KBM-7 (cell line): ENCODE results near the gene PCDHB5.
"Not testable (repeated sequence)": the region's sequence is repeated elsewhere in the genome, so short reads cannot be mapped to it uniquely, and the experiment has no call there.

Experiments used
- DNase-seq: peaks from one replicate; pipeline ENCODE4 v3.0.0-alpha.2; 2015
- in situ Hi-C: fragments of 300-500 bp; cut with MboI; formaldehyde crosslinking; loops from 2 replicates; pipeline ENCODE4 v1.14.3; 2020; ENCODE audit warnings: low sequenced_read_pairs, low pct_unique_long_range_greater_than_20kb, mixed read lengths

PCDHB5 gene

DNA sequence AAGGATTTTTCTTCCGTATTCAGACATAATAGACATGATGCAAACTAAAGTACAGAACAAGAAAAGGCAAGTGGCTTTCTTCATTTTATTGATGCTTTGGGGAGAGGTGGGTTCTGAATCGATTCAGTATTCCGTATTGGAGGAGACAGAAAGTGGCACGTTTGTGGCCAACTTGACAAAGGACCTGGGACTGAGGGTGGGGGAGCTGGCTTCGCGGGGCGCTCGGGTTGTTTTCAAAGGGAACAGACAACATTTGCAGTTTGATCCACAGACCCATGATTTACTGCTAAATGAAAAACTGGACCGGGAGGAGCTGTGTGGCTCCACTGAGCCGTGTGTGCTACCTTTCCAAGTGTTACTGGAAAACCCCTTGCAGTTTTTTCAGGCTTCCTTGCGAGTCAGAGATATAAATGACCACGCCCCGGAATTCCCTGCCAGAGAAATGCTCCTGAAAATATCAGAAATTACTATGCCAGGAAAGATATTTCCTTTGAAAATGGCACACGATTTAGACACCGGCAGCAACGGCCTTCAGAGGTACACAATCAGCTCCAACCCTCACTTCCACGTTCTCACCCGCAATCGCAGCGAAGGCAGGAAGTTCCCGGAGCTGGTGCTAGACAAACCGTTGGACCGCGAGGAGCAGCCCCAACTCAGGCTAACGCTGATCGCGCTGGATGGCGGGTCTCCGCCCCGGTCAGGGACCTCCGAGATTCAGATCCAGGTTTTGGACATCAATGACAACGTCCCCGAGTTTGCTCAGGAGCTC is 15.4 kb downstream of the PCDHB5 start:
- in situ Hi-C loops, result no loop called here
- DNase-seq, result no peak

DNA sequence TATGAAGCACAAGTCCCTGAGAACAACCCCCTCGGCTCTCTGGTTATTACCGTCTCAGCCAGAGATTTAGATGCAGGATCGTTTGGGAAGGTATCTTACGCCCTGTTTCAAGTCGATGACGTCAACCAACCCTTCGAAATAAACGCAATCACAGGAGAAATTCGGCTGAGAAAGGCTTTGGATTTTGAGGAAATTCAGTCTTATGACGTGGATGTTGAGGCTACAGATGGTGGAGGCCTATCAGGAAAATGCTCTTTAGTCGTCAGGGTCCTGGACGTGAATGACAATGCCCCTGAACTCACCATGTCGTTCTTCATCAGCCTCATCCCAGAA is 16.0 kb downstream of the PCDHB5 start:
- in situ Hi-C loops, result no loop called here

DNA sequence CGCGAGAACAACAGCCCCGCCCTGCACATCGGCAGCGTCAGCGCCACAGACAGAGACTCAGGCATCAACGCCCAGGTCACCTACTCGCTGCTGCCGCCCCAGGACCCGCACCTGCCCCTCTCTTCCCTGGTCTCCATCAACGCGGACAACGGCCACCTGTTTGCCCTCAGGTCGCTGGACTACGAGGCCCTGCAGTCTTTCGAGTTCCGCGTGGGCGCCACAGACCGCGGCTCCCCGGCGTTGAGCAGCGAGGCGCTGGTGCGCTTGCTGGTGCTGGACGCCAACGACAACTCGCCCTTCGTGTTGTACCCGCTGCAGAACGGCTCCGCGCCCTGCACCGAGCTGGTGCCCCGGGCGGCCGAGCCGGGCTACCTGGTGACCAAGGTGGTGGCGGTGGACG is 16.6 kb downstream of the PCDHB5 start:
- DNase-seq, in situ Hi-C loops: not testable (repeated sequence)

More for the DNA sequence above, 16.0 kb downstream of the PCDHB5 start:
- DNase-seq, result no peak

DNA sequence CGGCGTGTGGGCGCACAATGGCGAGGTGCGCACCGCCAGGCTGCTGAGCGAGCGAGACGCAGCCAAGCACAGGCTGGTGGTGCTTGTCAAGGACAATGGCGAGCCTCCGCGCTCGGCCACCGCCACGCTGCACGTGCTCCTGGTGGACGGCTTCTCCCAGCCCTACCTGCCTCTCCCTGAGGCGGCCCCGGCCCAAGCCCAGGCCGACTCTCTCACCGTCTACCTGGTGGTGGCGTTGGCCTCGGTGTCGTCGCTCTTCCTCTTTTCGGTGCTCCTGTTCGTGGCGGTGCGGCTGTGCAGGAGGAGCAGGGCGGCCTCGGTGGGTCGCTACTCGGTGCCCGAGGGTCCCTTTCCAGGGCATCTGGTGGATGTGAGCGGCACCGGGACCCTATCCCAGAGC is 17.1 kb downstream of the PCDHB5 start:
- DNase-seq, in situ Hi-C loops: not testable (repeated sequence)

DNA sequence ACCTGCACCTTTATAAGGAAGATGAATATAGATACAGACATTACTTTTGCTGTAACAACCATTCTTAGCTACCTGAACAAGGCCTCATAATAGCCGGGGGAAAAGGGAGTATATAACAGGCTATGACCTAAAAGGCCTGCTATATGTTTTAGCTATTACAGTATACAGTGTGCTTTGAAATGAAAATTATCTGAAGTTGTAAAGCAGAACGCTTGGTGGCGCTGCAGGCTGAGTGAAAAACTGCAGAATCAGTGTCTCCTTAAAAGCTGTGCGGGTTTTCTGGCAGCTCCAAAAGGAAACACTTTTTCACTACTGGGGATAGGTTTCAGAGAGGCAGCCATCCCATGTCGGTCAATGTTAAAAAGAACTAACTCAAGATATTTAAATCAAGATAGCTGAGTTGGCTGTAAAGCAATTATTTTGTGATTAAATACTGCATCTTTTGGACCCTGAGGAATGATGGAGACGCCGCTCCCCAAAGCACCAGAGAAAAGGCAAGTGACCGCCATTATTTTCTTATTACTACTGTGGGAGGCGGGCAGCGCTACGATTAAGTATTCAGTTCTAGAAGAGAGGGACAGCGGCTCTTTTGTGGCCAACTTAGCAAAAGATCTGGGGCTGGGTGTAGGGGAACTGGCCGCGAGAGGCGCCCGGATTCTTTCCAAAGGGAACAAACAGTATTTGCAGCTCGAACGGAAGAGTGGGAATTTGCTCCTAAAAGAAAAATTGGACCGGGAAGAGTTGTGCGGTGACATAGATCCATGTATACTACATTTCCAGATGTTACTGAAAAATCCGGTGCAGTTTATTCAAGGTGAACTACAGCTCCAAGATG is 20.8 kb downstream of the PCDHB5 start:
- in situ Hi-C loops, result no loop called here
- DNase-seq, result no peak

DNA sequence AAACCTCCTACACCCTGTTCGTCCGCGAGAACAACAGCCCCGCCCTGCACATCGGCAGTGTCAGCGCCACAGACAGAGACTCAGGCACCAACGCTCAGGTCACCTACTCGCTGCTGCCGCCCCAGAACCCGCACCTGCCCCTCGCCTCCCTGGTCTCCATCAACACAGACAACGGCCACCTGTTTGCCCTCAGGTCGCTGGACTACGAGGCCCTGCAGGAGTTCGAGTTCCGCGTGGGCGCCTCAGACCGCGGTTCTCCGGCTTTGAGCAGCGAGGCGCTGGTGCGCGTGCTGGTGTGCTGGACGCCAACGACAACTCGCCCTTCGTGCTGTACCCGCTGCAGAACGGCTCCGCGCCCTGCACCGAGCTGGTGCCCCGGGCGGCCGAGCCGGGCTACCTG is 22.4 kb downstream of the PCDHB5 start:
- in situ Hi-C loops, DNase-seq: not testable (repeated sequence)

DNA sequence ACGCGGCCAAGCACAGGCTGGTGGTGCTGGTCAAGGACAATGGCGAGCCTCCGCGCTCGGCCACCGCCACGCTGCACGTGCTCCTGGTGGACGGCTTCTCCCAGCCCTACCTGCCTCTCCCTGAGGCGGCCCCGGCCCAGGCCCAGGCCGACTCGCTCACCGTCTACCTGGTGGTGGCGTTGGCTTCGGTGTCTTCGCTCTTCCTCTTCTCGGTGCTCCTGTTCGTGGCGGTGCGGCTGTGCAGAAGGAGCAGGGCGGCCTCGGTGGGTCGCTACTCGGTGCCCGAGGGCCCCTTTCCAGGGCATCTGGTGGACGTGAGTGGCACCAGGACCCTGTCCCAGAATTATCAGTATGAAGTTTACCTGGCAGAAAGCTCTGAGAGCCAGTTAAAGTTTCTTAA is 22.9 kb downstream of the PCDHB5 start:
- DNase-seq, in situ Hi-C loops: not testable (repeated sequence)

DNA sequence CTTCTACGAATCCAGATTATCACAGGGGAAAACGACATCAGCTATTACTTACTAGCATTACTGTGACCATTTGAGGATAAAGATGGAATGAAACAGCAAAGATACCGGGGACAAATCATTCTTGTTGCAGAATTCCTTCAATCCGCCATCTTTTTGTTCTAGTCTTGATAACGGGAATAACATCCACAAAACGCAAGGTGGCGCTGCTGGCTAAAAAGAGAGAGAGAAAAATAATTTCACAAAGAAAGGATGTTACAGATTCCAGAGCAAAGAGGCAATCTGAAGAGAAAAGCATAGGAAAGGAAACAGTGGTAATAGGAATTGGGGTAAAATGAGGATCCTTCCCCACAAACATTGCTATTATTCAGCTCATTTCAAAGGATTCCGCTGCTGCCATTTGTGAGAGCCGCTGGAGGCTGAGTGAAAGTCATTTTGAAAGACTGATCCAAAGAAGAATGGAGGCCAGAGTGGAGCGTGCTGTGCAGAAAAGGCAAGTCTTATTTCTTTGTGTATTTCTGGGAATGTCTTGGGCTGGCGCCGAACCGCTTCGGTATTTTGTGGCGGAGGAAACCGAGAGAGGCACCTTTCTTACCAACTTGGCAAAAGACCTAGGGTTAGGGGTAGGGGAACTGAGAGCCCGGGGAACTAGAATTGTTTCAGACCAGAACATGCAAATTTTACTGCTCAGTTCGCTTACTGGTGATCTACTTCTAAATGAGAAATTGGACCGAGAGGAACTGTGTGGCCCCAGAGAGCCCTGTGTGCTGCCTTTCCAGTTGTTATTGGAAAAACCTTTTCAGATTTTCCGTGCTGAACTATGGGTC is 37.6 kb downstream of the PCDHB5 start, which contains the start of gene PCDHB7:
TSS of gene PCDHB7 (plus strand) at position 264 of the 824 bp plus-strand sequence. CDS start at position 456, 192 bp downstream.
- in situ Hi-C loops, result no loop called here

DNA sequence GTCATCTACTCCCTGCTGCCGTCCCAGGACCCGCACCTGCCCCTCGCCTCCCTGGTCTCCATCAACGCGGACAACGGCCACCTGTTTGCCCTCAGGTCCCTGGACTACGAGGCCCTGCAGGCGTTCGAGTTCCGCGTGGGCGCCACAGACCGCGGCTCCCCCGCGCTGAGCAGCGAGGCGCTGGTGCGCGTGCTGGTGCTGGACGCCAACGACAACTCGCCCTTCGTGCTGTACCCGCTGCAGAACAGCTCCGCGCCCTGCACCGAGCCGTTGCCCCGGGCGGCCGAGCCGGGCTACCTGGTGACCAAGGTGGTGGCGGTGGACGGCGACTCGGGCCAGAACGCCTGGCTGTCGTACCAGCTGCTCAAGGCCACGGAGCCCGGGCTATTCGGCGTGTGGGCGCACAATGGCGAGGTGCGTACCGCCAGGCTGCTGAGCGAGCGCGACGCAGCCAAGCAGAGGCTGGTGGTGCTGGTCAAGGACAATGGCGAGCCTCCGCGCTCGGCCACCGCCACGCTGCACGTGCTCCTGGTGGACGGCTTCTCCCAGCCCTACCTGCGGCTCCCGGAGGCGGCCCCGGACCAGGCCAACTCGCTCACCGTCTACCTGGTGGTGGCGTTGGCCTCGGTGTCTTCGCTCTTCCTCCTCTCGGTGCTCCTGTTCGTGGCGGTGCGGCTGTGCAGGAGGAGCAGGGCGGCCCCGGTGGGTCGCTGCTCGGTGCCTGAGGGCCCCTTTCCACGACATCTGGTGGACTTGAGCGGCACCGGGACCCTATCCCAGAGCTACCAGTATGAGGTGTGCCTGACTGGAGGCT is 39.5 kb downstream of the PCDHB5 start:
- in situ Hi-C loops, DNase-seq: not testable (repeated sequence)

More for the DNA sequence above, 37.6 kb downstream of the PCDHB5 start, which contains the start of gene PCDHB7:
- peak; percentile 26 for DNase-seq

DNA sequence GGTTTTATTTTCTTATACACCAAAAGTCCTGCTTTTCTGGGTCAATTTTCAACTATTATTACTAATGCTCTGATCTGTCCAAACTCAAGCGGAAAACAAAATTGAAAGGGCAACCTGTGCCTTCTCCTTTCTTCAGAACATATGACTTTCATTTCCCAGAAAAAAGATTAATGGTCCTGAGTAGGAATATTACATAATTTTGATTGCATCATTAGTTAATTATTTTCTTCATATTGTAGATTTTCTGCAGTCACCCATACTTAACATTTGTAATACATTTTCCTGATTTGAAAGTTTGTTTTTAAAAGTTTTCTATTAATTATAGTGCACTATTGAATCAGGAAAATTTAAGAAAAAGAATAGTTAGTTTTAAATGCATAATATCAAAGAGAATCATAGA is 40.9 kb downstream of the PCDHB5 start:
- no peak for DNase-seq
- in situ Hi-C loops, result no loop called here

DNA sequence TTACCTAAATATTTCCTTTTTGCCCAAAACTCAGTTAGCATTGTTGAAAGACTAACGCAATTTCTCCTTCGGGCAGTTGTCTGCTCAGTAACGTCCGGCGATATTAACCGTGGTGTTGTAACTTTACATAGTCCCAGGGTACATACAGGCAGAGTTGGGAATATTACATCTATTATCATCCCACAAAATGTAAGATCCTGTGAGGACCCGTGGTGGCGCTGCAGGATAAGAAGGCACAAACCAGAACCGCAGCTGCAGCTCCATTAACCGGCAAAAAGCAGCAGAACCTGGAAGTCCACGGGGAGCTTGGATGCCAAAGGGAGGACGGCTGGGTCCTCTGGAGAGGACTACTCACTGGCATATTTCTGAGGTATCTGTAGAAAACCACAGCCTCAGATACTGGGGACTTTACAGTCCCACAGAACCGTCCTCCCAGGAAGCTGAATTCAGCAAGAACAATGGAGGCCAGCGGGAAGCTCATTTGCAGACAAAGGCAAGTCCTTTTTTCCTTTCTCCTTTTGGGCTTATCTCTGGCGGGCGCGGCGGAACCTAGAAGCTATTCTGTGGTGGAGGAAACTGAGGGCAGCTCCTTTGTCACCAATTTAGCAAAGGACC is 42.7 kb downstream of the PCDHB5 start, which contains the start of gene PCDHB8:
TSS of gene PCDHB8 (plus strand) at position 214 of the 615 bp plus-strand sequence. CDS start at position 459, 245 bp downstream.
- in situ Hi-C loops, result not testable (repeated sequence)
- peak; percentile 74 for DNase-seq

DNA sequence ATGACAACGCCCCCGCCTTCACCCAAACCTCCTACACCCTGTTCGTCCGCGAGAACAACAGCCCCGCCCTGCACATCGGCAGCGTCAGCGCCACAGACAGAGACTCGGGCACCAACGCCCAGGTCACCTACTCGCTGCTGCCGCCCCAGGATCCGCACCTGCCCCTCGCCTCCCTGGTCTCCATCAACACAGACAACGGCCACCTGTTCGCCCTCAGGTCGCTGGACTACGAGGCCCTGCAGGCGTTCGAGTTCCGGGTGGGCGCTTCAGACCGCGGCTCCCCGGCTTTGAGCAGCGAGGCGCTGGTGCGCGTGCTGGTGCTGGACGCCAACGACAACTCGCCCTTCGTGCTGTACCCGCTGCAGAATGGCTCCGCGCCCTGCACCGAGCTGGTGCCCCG is 44.4 kb downstream of the PCDHB5 start:
- DNase-seq, in situ Hi-C loops: not testable (repeated sequence)

DNA sequence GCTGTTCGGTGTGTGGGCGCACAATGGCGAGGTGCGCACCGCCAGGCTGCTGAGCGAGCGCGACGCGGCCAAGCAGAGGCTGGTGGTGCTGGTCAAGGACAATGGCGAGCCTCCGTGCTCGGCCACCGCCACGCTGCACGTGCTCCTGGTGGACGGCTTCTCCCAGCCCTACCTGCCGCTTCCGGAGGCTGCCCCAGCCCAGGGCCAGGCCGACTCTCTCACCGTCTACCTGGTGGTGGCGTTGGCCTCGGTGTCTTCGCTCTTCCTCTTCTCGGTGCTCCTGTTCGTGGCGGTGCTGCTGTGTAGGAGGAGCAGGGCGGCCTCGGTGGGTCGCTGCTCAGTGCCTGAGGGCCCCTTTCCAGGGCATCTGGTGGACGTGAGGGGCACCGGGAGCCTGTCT is 44.9 kb downstream of the PCDHB5 start:
- in situ Hi-C loops, DNase-seq: not testable (repeated sequence)

DNA sequence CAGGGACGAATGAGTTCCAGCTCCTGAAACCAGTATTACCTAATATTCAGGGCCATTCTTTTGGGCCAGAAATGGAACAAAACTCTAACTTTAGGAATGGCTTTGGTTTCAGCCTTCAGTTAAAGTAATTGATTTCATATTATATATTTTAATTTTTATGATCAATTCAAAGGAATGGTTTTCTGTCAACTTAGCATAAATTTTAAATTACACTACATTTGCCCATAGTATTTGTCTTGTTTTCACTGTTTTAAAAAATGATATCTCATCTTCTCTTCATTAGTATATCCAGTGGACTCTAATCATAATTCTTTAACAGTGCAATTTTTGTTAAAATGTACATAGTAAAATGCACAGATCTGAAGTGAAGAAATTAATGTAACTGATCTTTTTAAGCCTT is 45.3 kb downstream of the PCDHB5 start:
- in situ Hi-C loops, result no loop called here
- no peak for DNase-seq

DNA sequence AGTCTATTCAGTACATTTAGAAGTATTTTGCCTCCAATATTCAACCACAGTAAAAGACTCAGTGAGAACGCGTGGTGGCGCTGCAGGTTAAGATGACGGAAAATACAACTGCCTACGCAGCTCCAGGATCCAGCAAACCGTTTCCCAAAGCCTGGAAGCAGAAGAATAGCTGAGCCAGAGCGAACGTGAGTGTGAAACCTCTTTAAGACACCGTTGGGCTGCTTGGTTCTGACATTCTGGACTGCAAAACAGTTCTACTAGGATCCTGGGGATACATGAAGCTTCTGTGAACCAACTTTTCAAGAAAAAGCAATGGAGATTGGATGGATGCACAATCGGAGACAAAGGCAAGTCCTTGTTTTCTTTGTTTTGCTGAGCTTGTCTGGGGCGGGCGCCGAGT is 47.2 kb downstream of the PCDHB5 start, which contains the start of gene PCDHB16:
TSS of gene PCDHB16 (plus strand) at position 140 of the 400 bp plus-strand sequence. CDS start at position 313, 173 bp downstream.
- no peak for DNase-seq
- in situ Hi-C loops, result no loop called here

DNA sequence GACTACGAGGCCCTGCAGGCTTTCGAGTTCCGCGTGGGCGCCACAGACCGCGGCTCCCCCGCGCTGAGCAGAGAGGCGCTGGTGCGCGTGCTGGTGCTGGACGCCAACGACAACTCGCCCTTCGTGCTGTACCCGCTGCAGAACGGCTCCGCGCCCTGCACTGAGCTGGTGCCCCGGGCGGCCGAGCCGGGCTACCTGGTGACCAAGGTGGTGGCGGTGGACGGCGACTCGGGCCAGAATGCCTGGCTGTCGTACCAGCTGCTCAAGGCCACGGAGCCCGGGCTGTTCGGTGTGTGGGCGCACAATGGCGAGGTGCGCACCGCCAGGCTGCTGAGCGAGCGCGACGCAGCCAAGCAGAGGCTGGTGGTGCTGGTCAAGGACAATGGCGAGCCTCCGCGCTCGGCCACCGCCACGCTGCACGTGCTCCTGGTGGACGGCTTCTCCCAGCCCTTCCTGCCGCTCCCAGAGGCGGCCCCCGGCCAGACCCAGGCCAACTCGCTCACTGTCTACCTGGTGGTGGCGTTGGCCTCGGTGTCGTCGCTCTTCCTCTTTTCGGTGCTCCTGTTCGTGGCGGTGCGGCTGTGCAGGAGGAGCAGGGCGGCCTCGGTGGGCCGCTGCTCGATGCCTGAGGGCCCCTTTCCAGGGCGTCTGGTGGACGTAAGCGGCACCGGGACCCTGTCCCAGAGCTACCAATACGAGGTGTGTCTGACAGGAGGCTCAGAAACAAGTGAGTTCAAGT is 49.3 kb downstream of the PCDHB5 start:
- DNase-seq, in situ Hi-C loops: not testable (repeated sequence)

DNA sequence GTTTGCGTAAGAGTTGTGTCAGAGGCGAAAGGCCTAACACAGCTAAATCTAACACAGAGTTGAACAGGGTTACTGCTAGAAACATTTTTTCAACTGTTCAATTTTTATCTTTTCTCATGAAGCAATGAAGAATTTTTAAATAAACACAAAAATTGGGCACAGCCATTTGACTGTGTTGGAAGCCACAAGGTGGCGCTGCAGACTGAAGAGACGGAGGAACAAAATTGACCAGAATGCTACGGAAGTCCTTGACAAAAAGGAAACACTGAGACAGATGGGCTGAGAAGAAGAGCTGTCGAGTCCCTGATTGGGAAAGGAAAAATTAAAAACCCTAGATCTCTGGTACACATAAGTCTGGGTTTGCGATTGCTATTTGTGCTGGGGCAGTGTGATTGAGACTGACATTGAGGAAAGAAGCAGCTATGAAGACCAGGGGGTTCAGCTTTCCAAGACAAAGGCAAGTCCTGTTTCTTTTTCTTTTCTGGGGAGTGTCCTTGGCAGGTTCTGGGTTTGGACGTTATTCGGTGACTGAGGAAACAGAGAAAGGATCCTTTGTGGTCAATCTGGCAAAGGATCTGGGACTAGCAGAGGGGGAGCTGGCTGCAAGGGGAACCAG is 52.0 kb downstream of the PCDHB5 start, which contains the start of gene PCDHB9:
TSS of gene PCDHB9 (plus strand) at position 265 of the 616 bp plus-strand sequence. CDS start at position 423, 158 bp downstream.
- peak; percentile 53 for DNase-seq
- in situ Hi-C loops, result no loop called here
